ENCODE results near the gene CNTNAP1.
"Not testable (repeated sequence)": the region's sequence is repeated elsewhere in the genome, so short reads cannot be mapped to it uniquely, and the experiment has no call there.

The CNTNAP1 gene

GRCh38 chr17:42660692-42661345, 21.5 kb upstream of the CNTNAP1 start:
- Histone ChIP-seq H3K4me1 (ENCODE audit: insufficient read depth, low read length) (no peaks in the 10 kb centered on the region), H3K9ac (ENCODE audit: low read depth, low read length) (no peak overlapping the region), H3K36me3 (ENCODE audit: insufficient read depth, low read length) (0 out of 2 replicates have a peak, but pooled peaks cover 3% of the 10 kb centered on the region), H3K9me3 (ENCODE audit: control insufficient read depth, insufficient read depth, low read length) (no peaks in the 10 kb centered on the region)

- Histone ChIP-seq H3K36me3 (ENCODE audit: insufficient read depth, low read length) (peaks cover 9% of the 10 kb centered on the region), H3K9me3 (ENCODE audit: control insufficient read depth, insufficient read depth, low read length) (no peaks in the 10 kb centered on the region), H3K4me1 (ENCODE audit: insufficient read depth, low read length) (peaks cover 11% of the 10 kb centered on the region; the same call in 1 of the 2 replicates), H3K9ac (ENCODE audit: low read depth, low read length) (no peak overlapping the region)
These were observed 16.7 kb upstream of the CNTNAP1 start for GRCh38 chr17:42665581-42666001.

DNA sequence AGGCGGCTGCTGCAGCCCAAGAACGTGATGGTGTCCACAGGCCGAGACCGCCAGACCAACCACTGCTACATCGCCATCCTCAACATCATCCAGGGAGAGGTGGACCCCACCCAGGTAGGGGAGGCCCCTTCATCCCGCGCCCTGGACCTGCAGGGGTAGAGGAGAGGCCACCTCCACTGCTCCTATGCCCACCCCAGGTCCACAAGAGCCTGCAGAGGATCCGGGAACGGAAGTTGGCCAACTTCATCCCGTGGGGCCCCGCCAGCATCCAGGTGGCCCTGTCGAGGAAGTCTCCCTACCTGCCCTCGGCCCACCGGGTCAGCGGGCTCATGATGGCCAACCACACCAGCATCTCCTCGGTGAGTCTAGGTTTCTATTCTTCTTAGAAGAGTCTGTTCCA, 16.2 kb upstream of the CNTNAP1 start:
- H3K36me3 ChIP-seq (ENCODE audit: insufficient read depth, low read length), result not testable (repeated sequence)
- H3K4me1 ChIP-seq (ENCODE audit: insufficient read depth, low read length), result peaks cover 11% of the 10 kb centered on the region; the same call in 1 of the 2 replicates

GRCh38 chr17:42667088-42667951, 15.0 kb upstream of the CNTNAP1 start:
- Histone ChIP-seq H3K36me3 (ENCODE audit: insufficient read depth, low read length) (peaks cover 9% of the 10 kb centered on the region), H3K4me1 (ENCODE audit: insufficient read depth, low read length) (peaks cover 12% of the 10 kb centered on the region; the same call in 1 of the 2 replicates), H3K9ac (ENCODE audit: low read depth, low read length) (no peak overlapping the region), H3K9me3 (ENCODE audit: control insufficient read depth, insufficient read depth, low read length) (no peaks in the 10 kb centered on the region)

More for the DNA sequence above, 16.2 kb upstream of the CNTNAP1 start:
- not testable (repeated sequence) for H3K9me3 ChIP-seq (ENCODE audit: control insufficient read depth, insufficient read depth, low read length); H3K9ac ChIP-seq (ENCODE audit: low read depth, low read length)

- Histone ChIP-seq H3K4me1 (ENCODE audit: insufficient read depth, low read length) (peaks cover 20% of the 10 kb centered on the region; the same call in 1 of the 2 replicates), H3K9me3 (ENCODE audit: control insufficient read depth, insufficient read depth, low read length) (no peaks in the 10 kb centered on the region), H3K36me3 (ENCODE audit: insufficient read depth, low read length) (peaks cover 6% of the 10 kb centered on the region), H3K9ac (ENCODE audit: low read depth, low read length) (peak overlapping the region; percentile 27; the same call in 1 of the 2 replicates)
These were observed 12.7 kb upstream of the CNTNAP1 start for GRCh38 chr17:42669705-42669976.

GRCh38 chr17:42669977-42670788, 12.1 kb upstream of the CNTNAP1 start:
- Histone ChIP-seq H3K36me3 (ENCODE audit: insufficient read depth, low read length) (peaks cover 6% of the 10 kb centered on the region), H3K9me3 (ENCODE audit: control insufficient read depth, insufficient read depth, low read length) (no peaks in the 10 kb centered on the region), H3K4me1 (ENCODE audit: insufficient read depth, low read length) (peaks cover 22% of the 10 kb centered on the region; the same call in 1 of the 2 replicates), H3K9ac (ENCODE audit: low read depth, low read length) (peak overlapping the region; percentile 64; the same call in 1 of the 2 replicates)

GRCh38 chr17:42670789-42671657, 11.3 kb upstream of the CNTNAP1 start:
- no peaks in the 10 kb centered on the region for H3K9me3 ChIP-seq (ENCODE audit: control insufficient read depth, insufficient read depth, low read length)
- peaks cover 22% of the 10 kb centered on the region; the same call in 1 of the 2 replicates for H3K4me1 ChIP-seq (ENCODE audit: insufficient read depth, low read length)
- peak overlapping the region; percentile 64 for H3K9ac ChIP-seq (ENCODE audit: low read depth, low read length)
- peaks cover 6% of the 10 kb centered on the region for H3K36me3 ChIP-seq (ENCODE audit: insufficient read depth, low read length)

DNA sequence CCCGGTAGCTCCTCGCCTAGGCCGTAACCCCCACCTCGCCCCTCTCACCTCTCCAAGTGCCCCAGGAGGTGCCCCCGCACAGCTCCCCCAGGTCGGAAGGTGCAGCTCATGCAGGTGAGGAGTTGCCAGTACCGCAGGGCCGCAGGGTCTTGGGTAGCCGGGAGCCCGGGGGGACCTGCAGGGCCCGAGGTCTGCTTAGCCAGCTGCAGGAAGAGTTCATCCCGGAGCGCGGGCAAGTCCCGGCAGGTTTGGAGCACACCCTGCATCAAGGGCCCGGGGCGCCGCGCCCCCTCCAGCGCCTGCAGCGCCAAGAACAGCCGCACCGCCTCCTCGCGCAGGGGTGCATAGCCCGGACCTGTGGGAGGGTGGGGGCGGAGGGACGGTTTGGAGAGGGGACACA, 10.3 kb upstream of the CNTNAP1 start:
- H3K9me3 ChIP-seq (ENCODE audit: control insufficient read depth, insufficient read depth, low read length), result no peaks in the 10 kb centered on the region
- H3K9ac ChIP-seq (ENCODE audit: low read depth, low read length), result peak overlapping the region; percentile 64
- H3K4me1 ChIP-seq (ENCODE audit: insufficient read depth, low read length), result peaks cover 22% of the 10 kb centered on the region; the same call in 1 of the 2 replicates
- H3K36me3 ChIP-seq (ENCODE audit: insufficient read depth, low read length), result peaks cover 1% of the 10 kb centered on the region; the same call in 1 of the 2 replicates

DNA sequence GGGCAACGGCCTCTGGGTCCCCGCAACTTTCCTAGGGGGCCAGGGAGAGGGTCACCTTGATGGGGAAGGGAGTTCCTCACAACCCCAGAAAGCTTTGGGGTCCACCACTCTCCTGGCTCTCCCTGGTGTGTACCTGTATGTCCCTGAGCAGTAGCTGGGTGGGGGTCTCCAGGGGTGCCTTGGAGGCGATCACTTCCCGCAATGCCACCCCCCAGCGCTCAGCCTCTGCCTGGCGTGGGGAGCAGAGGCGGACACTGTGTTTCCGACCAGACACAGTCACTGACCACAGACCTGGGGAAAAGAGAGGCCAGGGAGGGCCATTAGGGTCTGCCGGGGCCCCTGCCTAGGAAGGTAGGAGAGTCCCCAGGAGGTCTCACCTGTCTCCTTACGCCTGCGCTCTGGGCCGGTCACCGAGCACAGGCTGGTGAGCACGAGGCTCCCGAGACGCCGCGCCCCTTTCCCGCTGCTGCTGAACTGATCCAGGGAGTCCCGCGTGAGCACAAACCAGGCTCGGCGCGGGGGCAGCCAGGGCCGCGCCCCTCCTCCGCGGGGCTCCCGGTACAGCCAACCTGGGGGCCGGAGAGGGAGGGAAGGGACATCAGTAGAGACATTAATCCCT, 9.0 kb upstream of the CNTNAP1 start:
- Histone ChIP-seq H3K9me3 (ENCODE audit: control insufficient read depth, insufficient read depth, low read length) (no peaks in the 10 kb centered on the region), H3K9ac (ENCODE audit: low read depth, low read length) (peak overlapping the region; percentile 43; the same call in 1 of the 2 replicates), H3K36me3 (ENCODE audit: insufficient read depth, low read length) (no peaks in the 10 kb centered on the region), H3K4me1 (ENCODE audit: insufficient read depth, low read length) (peaks cover 10% of the 10 kb centered on the region; the same call in 1 of the 2 replicates)

DNA sequence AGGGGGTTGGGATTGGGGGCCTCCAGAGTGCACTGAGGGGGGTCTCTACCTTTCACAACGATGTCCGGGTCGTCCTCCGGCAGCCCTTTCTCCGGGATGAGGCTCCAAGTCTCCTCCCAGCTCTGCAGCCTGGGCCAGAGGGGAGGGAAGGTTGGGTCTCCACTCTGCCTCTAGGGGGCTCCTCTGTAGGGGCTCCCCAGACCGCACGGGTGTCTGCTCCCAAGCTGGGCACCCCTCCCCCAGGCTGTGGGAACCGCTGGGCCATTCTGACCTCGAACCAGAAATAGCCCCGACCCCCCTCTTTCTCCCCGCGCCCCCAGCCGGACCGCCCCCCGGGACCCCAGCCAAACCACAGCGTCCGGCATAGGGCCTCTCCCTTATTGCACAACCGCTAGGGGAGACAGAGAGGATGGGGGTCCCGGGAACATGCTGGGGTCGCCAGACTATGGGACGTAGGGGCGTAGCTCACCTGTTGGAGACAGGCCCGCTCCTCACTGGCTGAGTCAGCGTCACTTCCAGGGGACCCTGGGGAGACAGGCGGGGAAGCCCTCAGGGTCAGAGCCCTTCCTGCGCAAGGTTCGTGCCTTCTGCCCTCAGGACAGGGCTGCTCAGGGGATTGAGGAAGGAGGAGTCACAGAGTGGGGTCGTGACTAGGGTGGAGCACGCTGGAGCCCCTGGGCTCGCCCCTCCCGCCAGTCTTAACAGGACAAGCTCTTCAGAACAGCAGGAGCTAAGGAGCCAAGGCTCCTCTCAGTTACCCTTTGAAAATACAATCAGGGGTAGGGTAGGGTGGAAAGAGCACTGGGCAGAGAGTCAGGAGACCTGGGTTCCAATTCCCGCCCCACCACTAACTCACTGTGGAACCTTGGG, 8.2 kb upstream of the CNTNAP1 start:
- peak overlapping the region; percentile 43; the same call in 1 of the 2 replicates for H3K9ac ChIP-seq (ENCODE audit: low read depth, low read length)
- no peaks in the 10 kb centered on the region for H3K36me3 ChIP-seq (ENCODE audit: insufficient read depth, low read length)
- H3K9me3 ChIP-seq (ENCODE audit: control insufficient read depth, insufficient read depth, low read length), result no peaks in the 10 kb centered on the region
- peaks cover 10% of the 10 kb centered on the region; the same call in 1 of the 2 replicates for H3K4me1 ChIP-seq (ENCODE audit: insufficient read depth, low read length)

- Histone ChIP-seq H3K36me3 (ENCODE audit: insufficient read depth, low read length) (no peaks in the 10 kb centered on the region), H3K9me3 (ENCODE audit: control insufficient read depth, insufficient read depth, low read length) (no peaks in the 10 kb centered on the region), H3K4me1 (ENCODE audit: insufficient read depth, low read length) (peaks cover 10% of the 10 kb centered on the region; the same call in 1 of the 2 replicates), H3K9ac (ENCODE audit: low read depth, low read length) (peak overlapping the region; percentile 89; the same call in 1 of the 2 replicates)
These were observed 7.5 kb upstream of the CNTNAP1 start for GRCh38 chr17:42674755-42675347.

- Histone ChIP-seq H3K9me3 (ENCODE audit: control insufficient read depth, insufficient read depth, low read length) (no peaks in the 10 kb centered on the region), H3K36me3 (ENCODE audit: insufficient read depth, low read length) (no peaks in the 10 kb centered on the region), H3K4me1 (ENCODE audit: insufficient read depth, low read length) (peaks cover 10% of the 10 kb centered on the region; the same call in 1 of the 2 replicates), H3K9ac (ENCODE audit: low read depth, low read length) (peak overlapping the region; percentile 89)
These were observed 6.9 kb upstream of the CNTNAP1 start for GRCh38 chr17:42675348-42675964.

All from ES-I3 (cell line).